GM18907 (cell line): ENCODE results near the gene CD38.

Experiments used
- ATAC-seq: cut with Tn5 transposase; IDR thresholded peaks from one replicate; pipeline ENCODE4 v1.9.1; 2021; ENCODE audit warnings: mild to moderate bottlenecking, moderate library complexity; ENCODE audit not compliant: unreplicated experiment

CD38 gene

GRCh38 chr4:15894921-15895916 is 117.1 kb downstream of the CD38 start:
- no peak for ATAC-seq

GRCh38 chr4:15897577-15897976 is 119.4 kb downstream of the CD38 start:
- no peak for ATAC-seq

GRCh38 chr4:15898902-15899301 is 120.8 kb downstream of the CD38 start:
- no peak for ATAC-seq

- no peak for ATAC-seq
These were observed 121.4 kb downstream of the CD38 start for GRCh38 chr4:15899511-15899910.

- no peak for ATAC-seq
These were observed 122.9 kb downstream of the CD38 start for GRCh38 chr4:15901007-15901406.

GRCh38 chr4:15901998-15902397 is 123.9 kb downstream of the CD38 start:
- no peak for ATAC-seq

- no peak for ATAC-seq
These were observed 124.6 kb downstream of the CD38 start for GRCh38 chr4:15902746-15903145.
